ENCODE measurements around the gene ZNF292.

ZNF292 gene

GRCh38 chr6:87154993-87155841, at the start of gene ZNF292:
ZNF292 (plus strand) TSS chr6:87155565; CDS start chr6:87155592, 27 bp downstream.
- H3K27me3 ChIP-seq (replicated peaks; ENCODE audit: control insufficient read depth, insufficient read depth, low read length) = no peaks in the 10 kb centered on the region
- H3K4me1 ChIP-seq (ENCODE audit: control insufficient read depth, insufficient read depth, low read length) = peaks cover 38% of the 10 kb centered on the region
- peak; percentile 97 for DNase-seq (ENCODE audit: low read depth)
- no peaks in the 10 kb centered on the region for H3K9me3 ChIP-seq (ENCODE audit: control insufficient read depth, low read length)
- no peaks in the 10 kb centered on the region for H3K36me3 ChIP-seq (ENCODE audit: control insufficient read depth, insufficient read depth, low read length, severe bottlenecking)
- peak within 1 kb of the TSS; percentile 91 for H3K4me3 ChIP-seq (ENCODE audit: low read length)
- peak within 1 kb of the TSS; percentile 91 for H3K9ac ChIP-seq (ENCODE audit: low read length)

GRCh38 chr6:87105823-87106222, 49.5 kb upstream of the ZNF292 start:
- Histone ChIP-seq H3K9me3 (ENCODE audit: control insufficient read depth, low read length) (no peaks in the 10 kb centered on the region), H3K4me1 (ENCODE audit: control insufficient read depth, insufficient read depth, low read length) (no peaks in the 10 kb centered on the region), H3K4me3 (ENCODE audit: low read length) (no peak overlapping the region), H3K27me3 (replicated peaks; ENCODE audit: control insufficient read depth, insufficient read depth, low read length) (no peaks in the 10 kb centered on the region), H3K36me3 (ENCODE audit: control insufficient read depth, insufficient read depth, low read length, severe bottlenecking) (no peaks in the 10 kb centered on the region), H3K9ac (ENCODE audit: low read length) (no peak overlapping the region)
- peak; percentile 49 for DNase-seq (ENCODE audit: low read depth)

GRCh38 chr6:87110636-87111035, 44.7 kb upstream of the ZNF292 start:
- H3K27me3 ChIP-seq (replicated peaks; ENCODE audit: control insufficient read depth, insufficient read depth, low read length) = no peaks in the 10 kb centered on the region
- no peak for DNase-seq (ENCODE audit: low read depth)
- H3K4me3 ChIP-seq (ENCODE audit: low read length) = no peak overlapping the region
- H3K9ac ChIP-seq (ENCODE audit: low read length) = no peak overlapping the region
- H3K36me3 ChIP-seq (ENCODE audit: control insufficient read depth, insufficient read depth, low read length, severe bottlenecking) = no peaks in the 10 kb centered on the region
- H3K9me3 ChIP-seq (ENCODE audit: control insufficient read depth, low read length) = no peaks in the 10 kb centered on the region
- H3K4me1 ChIP-seq (ENCODE audit: control insufficient read depth, insufficient read depth, low read length) = no peaks in the 10 kb centered on the region

- Histone ChIP-seq H3K27me3 (replicated peaks; ENCODE audit: control insufficient read depth, insufficient read depth, low read length) (no peaks in the 10 kb centered on the region), H3K36me3 (ENCODE audit: control insufficient read depth, insufficient read depth, low read length, severe bottlenecking) (no peaks in the 10 kb centered on the region), H3K4me1 (ENCODE audit: control insufficient read depth, insufficient read depth, low read length) (no peaks in the 10 kb centered on the region), H3K9me3 (ENCODE audit: control insufficient read depth, low read length) (no peaks in the 10 kb centered on the region), H3K9ac (ENCODE audit: low read length) (no peak overlapping the region), H3K4me3 (ENCODE audit: low read length) (no peak overlapping the region)
- DNase-seq (ENCODE audit: low read depth) = no peak
These were observed 39.8 kb upstream of the ZNF292 start for GRCh38 chr6:87115402-87116135.

- H3K4me1 ChIP-seq (ENCODE audit: control insufficient read depth, insufficient read depth, low read length) = no peaks in the 10 kb centered on the region
- no peak overlapping the region for H3K4me3 ChIP-seq (ENCODE audit: low read length)
- no peaks in the 10 kb centered on the region for H3K36me3 ChIP-seq (ENCODE audit: control insufficient read depth, insufficient read depth, low read length, severe bottlenecking)
- no peak for DNase-seq (ENCODE audit: low read depth)
- H3K9me3 ChIP-seq (ENCODE audit: control insufficient read depth, low read length) = no peaks in the 10 kb centered on the region
- no peak overlapping the region for H3K9ac ChIP-seq (ENCODE audit: low read length)
- no peaks in the 10 kb centered on the region for H3K27me3 ChIP-seq (replicated peaks; ENCODE audit: control insufficient read depth, insufficient read depth, low read length)
These were observed 38.4 kb upstream of the ZNF292 start for GRCh38 chr6:87116922-87117321.

GRCh38 chr6:87118054-87118453, 37.3 kb upstream of the ZNF292 start:
- Histone ChIP-seq H3K4me1 (ENCODE audit: control insufficient read depth, insufficient read depth, low read length) (no peaks in the 10 kb centered on the region), H3K36me3 (ENCODE audit: control insufficient read depth, insufficient read depth, low read length, severe bottlenecking) (no peaks in the 10 kb centered on the region), H3K4me3 (ENCODE audit: low read length) (no peak overlapping the region), H3K9me3 (ENCODE audit: control insufficient read depth, low read length) (no peaks in the 10 kb centered on the region), H3K27me3 (replicated peaks; ENCODE audit: control insufficient read depth, insufficient read depth, low read length) (peaks cover 3% of the 10 kb centered on the region), H3K9ac (ENCODE audit: low read length) (no peak overlapping the region)
- no peak for DNase-seq (ENCODE audit: low read depth)

GRCh38 chr6:87122477-87122876, 32.9 kb upstream of the ZNF292 start:
- DNase-seq (ENCODE audit: low read depth) = no peak
- Histone ChIP-seq H3K9me3 (ENCODE audit: control insufficient read depth, low read length) (no peaks in the 10 kb centered on the region), H3K9ac (ENCODE audit: low read length) (no peak overlapping the region), H3K36me3 (ENCODE audit: control insufficient read depth, insufficient read depth, low read length, severe bottlenecking) (no peaks in the 10 kb centered on the region), H3K27me3 (replicated peaks; ENCODE audit: control insufficient read depth, insufficient read depth, low read length) (peaks cover 3% of the 10 kb centered on the region), H3K4me3 (ENCODE audit: low read length) (no peak overlapping the region), H3K4me1 (ENCODE audit: control insufficient read depth, insufficient read depth, low read length) (peaks cover 5% of the 10 kb centered on the region)

- Histone ChIP-seq H3K9me3 (ENCODE audit: control insufficient read depth, low read length) (no peaks in the 10 kb centered on the region), H3K9ac (ENCODE audit: low read length) (no peak overlapping the region), H3K4me1 (ENCODE audit: control insufficient read depth, insufficient read depth, low read length) (peaks cover 5% of the 10 kb centered on the region), H3K4me3 (ENCODE audit: low read length) (no peak overlapping the region), H3K27me3 (replicated peaks; ENCODE audit: control insufficient read depth, insufficient read depth, low read length) (peaks cover 3% of the 10 kb centered on the region), H3K36me3 (ENCODE audit: control insufficient read depth, insufficient read depth, low read length, severe bottlenecking) (no peaks in the 10 kb centered on the region)
- DNase-seq (ENCODE audit: low read depth) = no peak
These were observed 31.3 kb upstream of the ZNF292 start for GRCh38 chr6:87124074-87124473.

GRCh38 chr6:87126501-87126900, 28.9 kb upstream of the ZNF292 start:
- Histone ChIP-seq H3K27me3 (replicated peaks; ENCODE audit: control insufficient read depth, insufficient read depth, low read length) (peaks cover 3% of the 10 kb centered on the region), H3K9me3 (ENCODE audit: control insufficient read depth, low read length) (peaks cover 5% of the 10 kb centered on the region), H3K4me3 (ENCODE audit: low read length) (no peak overlapping the region), H3K4me1 (ENCODE audit: control insufficient read depth, insufficient read depth, low read length) (peaks cover 5% of the 10 kb centered on the region), H3K9ac (ENCODE audit: low read length) (no peak overlapping the region), H3K36me3 (ENCODE audit: control insufficient read depth, insufficient read depth, low read length, severe bottlenecking) (no peaks in the 10 kb centered on the region)
- DNase-seq (ENCODE audit: low read depth) = no peak

GRCh38 chr6:87127737-87128136, 27.6 kb upstream of the ZNF292 start:
- peaks cover 6% of the 10 kb centered on the region for H3K9me3 ChIP-seq (ENCODE audit: control insufficient read depth, low read length)
- no peaks in the 10 kb centered on the region for H3K27me3 ChIP-seq (replicated peaks; ENCODE audit: control insufficient read depth, insufficient read depth, low read length)
- no peak for DNase-seq (ENCODE audit: low read depth)
- no peak overlapping the region for H3K4me3 ChIP-seq (ENCODE audit: low read length)
- peaks cover 5% of the 10 kb centered on the region for H3K4me1 ChIP-seq (ENCODE audit: control insufficient read depth, insufficient read depth, low read length)
- no peak overlapping the region for H3K9ac ChIP-seq (ENCODE audit: low read length)
- no peaks in the 10 kb centered on the region for H3K36me3 ChIP-seq (ENCODE audit: control insufficient read depth, insufficient read depth, low read length, severe bottlenecking)

GRCh38 chr6:87136963-87137362, 18.4 kb upstream of the ZNF292 start:
- Histone ChIP-seq H3K36me3 (ENCODE audit: control insufficient read depth, insufficient read depth, low read length, severe bottlenecking) (no peaks in the 10 kb centered on the region), H3K9ac (ENCODE audit: low read length) (no peak overlapping the region), H3K9me3 (ENCODE audit: control insufficient read depth, low read length) (no peaks in the 10 kb centered on the region), H3K4me1 (ENCODE audit: control insufficient read depth, insufficient read depth, low read length) (no peaks in the 10 kb centered on the region), H3K27me3 (replicated peaks; ENCODE audit: control insufficient read depth, insufficient read depth, low read length) (no peaks in the 10 kb centered on the region), H3K4me3 (ENCODE audit: low read length) (no peak overlapping the region)
- no peak for DNase-seq (ENCODE audit: low read depth)

Data from adipocyte (in vitro differentiated cells).